ENCODE measurements around the gene EML6.

The EML6 gene

DNA sequence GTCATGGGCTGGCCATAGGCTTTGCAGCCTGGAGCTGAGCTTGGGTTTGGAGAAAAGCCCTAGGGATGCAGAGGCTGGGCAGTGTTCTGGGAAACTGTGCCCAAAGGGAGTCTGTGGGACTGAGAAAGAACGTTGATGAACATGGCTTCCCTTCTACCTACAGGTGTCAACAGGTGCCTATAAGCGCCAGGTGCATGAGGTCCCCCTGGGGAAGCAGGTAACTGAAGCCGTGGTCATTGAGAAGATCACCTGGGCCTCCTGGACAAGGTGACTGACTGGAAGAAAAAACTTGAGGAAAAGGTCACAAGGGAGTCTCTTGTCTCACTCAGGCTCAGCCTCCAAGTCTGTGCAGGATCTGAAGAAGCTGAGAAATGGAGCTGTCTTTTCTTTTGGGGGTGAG, 243.4 kb downstream of the EML6 start:
- no peak for TF ChIP-seq CTCF (conservative IDR thresholded peaks at IDR 0.05; ENCODE audit: control insufficient read depth, insufficient read depth, low read depth, low read length)
- no peak overlapping the region for H3K4me3 ChIP-seq (ENCODE audit: control insufficient read depth, low read depth, low read length)
- DNase-seq (ENCODE audit: low read depth) = no peak

DNA sequence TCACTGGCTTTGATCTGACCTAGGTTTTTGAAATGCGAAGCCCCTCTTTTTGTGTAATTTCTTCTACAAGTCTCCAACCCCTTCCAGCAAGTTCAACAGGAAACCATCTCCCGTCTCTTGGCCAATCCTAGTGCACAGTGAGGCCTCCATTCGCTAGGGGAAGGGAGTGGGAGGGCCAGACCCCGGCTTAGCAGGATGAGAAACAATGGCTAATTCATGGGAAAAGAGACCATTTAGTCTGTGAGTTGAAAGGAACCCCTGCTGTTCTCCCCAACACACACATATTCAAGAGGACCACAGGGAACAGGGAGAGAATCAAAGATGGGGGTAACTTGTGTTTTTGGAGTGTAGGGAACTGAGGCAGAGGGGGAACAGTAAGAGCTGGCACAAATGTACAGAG, 243.8 kb downstream of the EML6 start:
- no peak for TF ChIP-seq CTCF (conservative IDR thresholded peaks at IDR 0.05; ENCODE audit: control insufficient read depth, insufficient read depth, low read depth, low read length)
- no peak for DNase-seq (ENCODE audit: low read depth)
- H3K4me3 ChIP-seq (ENCODE audit: control insufficient read depth, low read depth, low read length) = no peak overlapping the region

- no peak overlapping the region for H3K4me3 ChIP-seq (ENCODE audit: control insufficient read depth, low read depth, low read length)
- DNase-seq (ENCODE audit: low read depth) = no peak
- TF ChIP-seq CTCF (conservative IDR thresholded peaks at IDR 0.05; ENCODE audit: control insufficient read depth, insufficient read depth, low read depth, low read length) = no peak
Measured at GRCh38 chr2:54967759-54968365, 244.4 kb downstream of the EML6 start.

DNA sequence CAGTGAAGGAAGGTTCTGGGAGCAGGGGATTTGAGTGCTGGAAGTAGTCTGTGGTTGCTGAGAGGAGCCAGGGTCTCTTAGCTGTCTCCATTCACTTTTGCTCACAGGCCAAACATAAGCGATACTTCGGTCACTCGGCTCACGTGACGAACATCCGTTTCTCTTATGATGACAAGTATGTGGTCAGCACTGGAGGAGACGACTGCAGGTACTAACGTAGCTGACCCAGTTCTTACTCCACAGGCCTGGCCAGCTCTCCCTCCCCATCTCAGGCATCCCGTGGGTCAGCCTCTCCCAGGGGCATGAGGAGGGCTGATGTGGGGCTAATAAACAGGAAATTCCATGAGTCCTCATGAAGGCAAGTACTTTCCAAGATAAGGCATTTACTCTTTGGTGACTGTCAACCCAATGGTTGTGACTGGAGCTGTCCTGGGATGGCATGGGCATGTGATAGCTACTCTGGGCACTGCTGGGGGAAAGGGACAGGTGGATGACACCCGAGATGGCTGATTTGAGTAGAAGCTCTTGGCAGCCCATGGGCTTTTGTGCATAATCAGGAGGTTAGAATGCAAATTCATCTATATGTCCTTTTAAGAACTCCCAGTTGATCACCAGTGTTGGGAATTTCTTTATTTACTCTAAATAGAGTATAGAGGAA, 245.2 kb downstream of the EML6 start:
- DNase-seq (ENCODE audit: low read depth) = no peak
- H3K4me3 ChIP-seq (ENCODE audit: control insufficient read depth, low read depth, low read length) = no peak overlapping the region
- TF ChIP-seq CTCF (conservative IDR thresholded peaks at IDR 0.05; ENCODE audit: control insufficient read depth, insufficient read depth, low read depth, low read length) = no peak

DNA sequence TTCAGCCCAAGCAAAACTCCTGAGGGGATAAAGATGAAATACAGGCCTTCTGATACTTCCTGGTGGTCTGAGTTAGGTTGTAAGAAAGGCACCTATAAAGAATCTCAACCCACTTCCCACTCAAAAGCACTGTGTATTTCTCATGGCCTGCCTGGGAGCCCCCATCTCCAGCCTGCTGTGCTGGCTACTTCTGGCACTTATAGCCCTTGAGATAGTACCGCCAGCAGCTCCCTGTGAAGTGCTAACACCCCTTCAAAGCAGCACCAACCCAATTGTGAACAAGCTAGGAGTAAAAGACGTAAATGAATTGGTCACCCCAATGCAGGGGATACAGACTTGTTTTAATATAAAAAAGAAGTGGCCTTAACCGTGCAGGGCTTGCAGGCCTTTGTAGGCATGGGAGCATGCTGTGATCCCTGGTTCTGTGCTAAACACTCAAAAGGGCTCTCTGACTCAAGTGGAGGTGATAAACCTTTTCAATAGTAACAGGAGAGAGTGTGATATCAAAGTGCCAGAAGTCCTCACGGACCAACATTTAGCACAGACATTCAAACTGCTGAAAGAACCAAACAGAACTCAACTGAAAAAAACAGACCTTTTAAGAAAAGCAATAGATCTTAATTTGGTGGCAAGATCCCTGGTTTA, 246.0 kb downstream of the EML6 start:
- no peak for TF ChIP-seq CTCF (conservative IDR thresholded peaks at IDR 0.05; ENCODE audit: control insufficient read depth, insufficient read depth, low read depth, low read length)
- H3K4me3 ChIP-seq (ENCODE audit: control insufficient read depth, low read depth, low read length) = no peak overlapping the region
- no peak for DNase-seq (ENCODE audit: low read depth)

DNA sequence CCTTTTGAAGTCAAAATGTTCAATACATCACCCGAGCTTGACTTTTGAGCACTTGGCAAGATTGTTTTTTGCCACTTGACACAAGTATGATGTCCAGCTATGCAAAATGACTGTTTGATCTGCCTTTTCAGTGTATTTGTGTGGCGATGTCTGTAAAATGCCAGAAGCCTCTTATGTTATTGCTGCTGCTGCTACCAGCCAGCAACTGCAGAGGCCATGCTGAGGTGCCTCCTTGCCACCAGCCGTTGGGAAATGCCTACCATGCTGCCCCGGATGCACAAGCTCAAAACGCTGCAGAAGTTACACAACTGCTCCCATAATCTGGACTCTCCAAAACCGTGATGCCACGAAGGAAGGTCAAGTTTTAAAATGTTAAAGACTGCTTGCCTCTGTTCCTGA, 246.5 kb downstream of the EML6 start:
- DNase-seq (ENCODE audit: low read depth) = no peak
- no peak overlapping the region for H3K4me3 ChIP-seq (ENCODE audit: control insufficient read depth, low read depth, low read length)
- no peak for TF ChIP-seq CTCF (conservative IDR thresholded peaks at IDR 0.05; ENCODE audit: control insufficient read depth, insufficient read depth, low read depth, low read length)

All from fibroblast of mammary gland (primary cell).